GM12878 (cell line): ENCODE measurements around the gene CITED2. TPM values are rescaled to one million over a fixed set of nuclear protein-coding genes. Genes with fewer than 3 reads are reported as not detected.

Source experiments
- BHLHE40 ChIP-seq, 2 experiments: fragments of 450-650 bp in 1 of 2; IDR thresholded peaks; 2 replicates each; pipeline ENCODE4 v1.6.1; 2011 to 2017; ENCODE audit warnings: low read depth in 2 of 2, borderline replicate concordance in 1 of 2, improper control_type of control experiment in 1 of 2, low read length in 1 of 2, mild to moderate bottlenecking in 1 of 2
- CBX3 ChIP-seq: fragments of 200-600 bp; sonication (generic); IDR thresholded peaks from 2 replicates; pipeline ENCODE4 v1.6.1; 2016; ENCODE audit warnings: low read depth, borderline replicate concordance
- ESRRA ChIP-seq: IDR thresholded peaks from 2 replicates; pipeline ENCODE4 v1.6.1; 2012; ENCODE audit warnings: mild to moderate bottlenecking, low read length, improper control_type of control experiment
- EZH2 ChIP-seq: IDR thresholded peaks from 2 replicates; pipeline ENCODE4 v1.6.1; 2012; ENCODE audit warnings: low read depth, mild to moderate bottlenecking, control low read depth, inconsistent platforms, low read length, borderline replicate concordance; ENCODE audit not compliant: control insufficient read depth
- HCFC1 ChIP-seq: fragments of 150-350 bp; IDR thresholded peaks from 2 replicates; pipeline ENCODE4 v1.6.1; 2014; ENCODE audit warnings: low read length
- JUND ChIP-seq: IDR thresholded peaks from 2 replicates; pipeline ENCODE4 v1.6.1; 2012; ENCODE audit warnings: low read depth, mild to moderate bottlenecking, low read length, improper control_type of control experiment, moderate library complexity
- LARP7 ChIP-seq: fragments of 450-650 bp; IDR thresholded peaks from 2 replicates; pipeline ENCODE4 v1.6.1; 2017; ENCODE audit warnings: mild to moderate bottlenecking
- NBN ChIP-seq: fragments of 450-650 bp; IDR thresholded peaks from 2 replicates; pipeline ENCODE4 v1.6.1; 2016
- NFYB ChIP-seq: IDR thresholded peaks from 2 replicates; pipeline ENCODE4 v1.6.1; 2011; ENCODE audit warnings: low read depth, mild to moderate bottlenecking, low read length, improper control_type of control experiment, moderate library complexity; ENCODE audit not compliant: insufficient read depth
- NRF1 ChIP-seq: conservative IDR thresholded peaks from 2 replicates; pipeline ENCODE4 v1.6.1; 2011; ENCODE audit warnings: mild to moderate bottlenecking, low read depth, low read length, improper control_type of control experiment
- SIX5 ChIP-seq: IDR thresholded peaks from 2 replicates; pipeline ENCODE4 v1.6.1; 2011; ENCODE audit warnings: mild to moderate bottlenecking, low read depth, low read length, moderate library complexity; ENCODE audit not compliant: severe bottlenecking
- SMARCA5 ChIP-seq: fragments of 450-650 bp; IDR thresholded peaks from 2 replicates; pipeline ENCODE4 v1.6.1; 2017; ENCODE audit warnings: mild to moderate bottlenecking
- STAT1 ChIP-seq: fragments of 450-650 bp; conservative IDR thresholded peaks from 2 replicates; pipeline ENCODE4 v1.6.1; 2014; ENCODE audit warnings: antibody characterized with exemption, mild to moderate bottlenecking
- TAF1 ChIP-seq: IDR thresholded peaks from 2 replicates; pipeline ENCODE4 v1.6.1; 2011; ENCODE audit warnings: mild to moderate bottlenecking, low read depth, low read length, borderline replicate concordance
- WRNIP1 ChIP-seq: IDR thresholded peaks from 2 replicates; pipeline ENCODE4 v1.6.1; 2011; ENCODE audit warnings: low read depth, low read length, improper control_type of control experiment, borderline replicate concordance
- YBX1 ChIP-seq: fragments of 450-650 bp; IDR thresholded peaks from 2 replicates; pipeline ENCODE4 v1.6.1; 2016; ENCODE audit warnings: antibody characterized with exemption
- ZNF217 ChIP-seq: fragments of 450-650 bp; IDR thresholded peaks from 2 replicates; pipeline ENCODE4 v1.6.1; 2017; ENCODE audit warnings: antibody characterized with exemption, mild to moderate bottlenecking
- ZSCAN29 ChIP-seq: fragments of 450-650 bp; IDR thresholded peaks from 2 replicates; pipeline ENCODE4 v1.6.1; 2017; ENCODE audit warnings: mild to moderate bottlenecking, moderate library complexity
- ZZZ3 ChIP-seq: IDR thresholded peaks from 2 replicates; pipeline ENCODE4 v1.6.1; 2011; ENCODE audit warnings: low read depth; ENCODE audit not compliant: control insufficient read depth, insufficient read length
- polyA plus RNA-seq, 11 experiments: library from polyadenylated mRNA; depleted of rRNA in 4 of 11; unstranded in 6 of 11; stranded (reverse) in 5 of 11; fragments of >200 nt; fragmentation: Nextera tagmentation in 4 of 11; fragmentation: Illumina TruSeq in 1 of 11; extraction: Ambion mirVana in 4 of 11; extraction: Trizol in 1 of 11; gene quantifications; 1 replicate in 1 of 11; 2 replicates in 10 of 11; pipeline versions ENCODE4 v1.2.1 to v1.2.3, GENCODE V29; 2011 to 2016; ENCODE audit warnings: inconsistent platforms in 2 of 11, missing spikeins in 2 of 11, low read depth in 1 of 11
- total RNA-seq, 4 experiments: library from RNA; depleted of rRNA in 3 of 4; stranded (reverse); fragments of >200 nt in 3 of 4; fragmentation: Illumina TruSeq in 1 of 4; extraction: Trizol in 1 of 4; gene quantifications; 2 replicates each; pipeline versions ENCODE4 v1.2.1 to v1.2.3, GENCODE V29; 2013 to 2021
- TF ChIP-seq, protein P1 (sequence below): fragments of 450-650 bp; IDR thresholded peaks from 2 replicates; pipeline ENCODE4 v1.6.1; 2017; ENCODE audit warnings: low read depth, mild to moderate bottlenecking, moderate library complexity
- TF ChIP-seq, protein P2 (sequence below): IDR thresholded peaks from 2 replicates; pipeline ENCODE4 v1.6.1; 2011; ENCODE audit warnings: low read depth, low read length, improper control_type of control experiment, borderline replicate concordance
- TF ChIP-seq, protein P3 (sequence below): fragments of 450-650 bp; IDR thresholded peaks from 2 replicates; pipeline ENCODE4 v1.6.1; 2017; ENCODE audit warnings: borderline replicate concordance
- TF ChIP-seq, protein P4 (sequence below): fragments of 450-650 bp; IDR thresholded peaks from 2 replicates; pipeline ENCODE4 v1.6.1; 2017; ENCODE audit warnings: mild to moderate bottlenecking, moderate library complexity

CITED2 gene
- total and polyA plus RNA-seq, 10 of the 15 experiments (the other 5 are each of a cell fraction or from before 2014, with no cell fraction given), result 0.08 to 20.0 (median 7.3) TPM

DNA sequence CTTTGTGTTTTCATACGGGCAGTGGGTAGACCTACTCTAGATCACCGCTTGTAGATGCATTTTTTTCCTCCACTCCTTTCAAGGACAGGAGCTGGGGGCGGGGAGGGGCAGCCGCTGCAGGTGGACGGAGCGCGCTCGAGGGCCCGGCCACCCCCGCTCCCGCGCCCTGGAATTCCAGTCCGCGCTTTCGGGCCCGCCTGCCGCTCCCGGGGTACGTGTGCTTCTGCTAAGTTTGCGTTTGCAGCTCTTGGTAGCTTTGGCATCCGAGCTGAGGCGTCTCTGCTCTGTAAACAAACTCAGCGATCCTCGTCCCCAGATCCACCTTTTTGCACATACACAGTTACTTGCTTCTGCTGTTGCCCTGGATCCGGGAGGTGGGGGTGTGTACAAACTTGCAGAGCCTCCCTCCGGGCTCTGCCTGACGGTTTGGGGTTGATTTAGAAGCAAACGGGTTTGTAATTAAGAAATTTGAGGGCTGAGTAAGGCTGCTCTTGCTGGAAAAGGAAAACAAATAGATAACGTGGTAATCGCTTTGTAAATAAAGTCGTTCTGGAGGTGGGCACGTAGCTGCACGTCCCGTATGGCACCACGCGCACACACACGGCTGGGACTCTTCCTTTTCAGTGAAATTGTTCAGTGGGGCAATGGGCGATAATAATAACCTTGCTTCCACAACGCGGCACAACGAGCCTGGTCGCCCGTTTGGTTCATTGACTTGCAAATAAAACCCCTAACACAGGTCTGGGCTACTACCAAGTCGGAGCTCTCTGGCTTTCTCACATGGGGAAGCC is 973 bp upstream of the CITED2 start (continued):
- TF ChIP-seq ZSCAN29, result peak; percentile 90
- TF ChIP-seq ZZZ3, result no peak
- no peak for TF ChIP-seq ZNF217
- TF ChIP-seq TAF1, result peak; percentile 79; the same call in 1 of the 2 replicates
- no peak for TF ChIP-seq CBX3
- TF ChIP-seq NRF1, result no peak
- peak; percentile 93 to 94 for TF ChIP-seq BHLHE40 (IDR thresholded peaks at IDR 0.05; ENCODE audit: borderline replicate concordance in 1 of 2, low read depth in 2 of 2, low read length in 1 of 2)
- TF ChIP-seq NBN, result peak; percentile 75; the same call in 1 of the 2 replicates
- TF ChIP-seq, protein P1, sequence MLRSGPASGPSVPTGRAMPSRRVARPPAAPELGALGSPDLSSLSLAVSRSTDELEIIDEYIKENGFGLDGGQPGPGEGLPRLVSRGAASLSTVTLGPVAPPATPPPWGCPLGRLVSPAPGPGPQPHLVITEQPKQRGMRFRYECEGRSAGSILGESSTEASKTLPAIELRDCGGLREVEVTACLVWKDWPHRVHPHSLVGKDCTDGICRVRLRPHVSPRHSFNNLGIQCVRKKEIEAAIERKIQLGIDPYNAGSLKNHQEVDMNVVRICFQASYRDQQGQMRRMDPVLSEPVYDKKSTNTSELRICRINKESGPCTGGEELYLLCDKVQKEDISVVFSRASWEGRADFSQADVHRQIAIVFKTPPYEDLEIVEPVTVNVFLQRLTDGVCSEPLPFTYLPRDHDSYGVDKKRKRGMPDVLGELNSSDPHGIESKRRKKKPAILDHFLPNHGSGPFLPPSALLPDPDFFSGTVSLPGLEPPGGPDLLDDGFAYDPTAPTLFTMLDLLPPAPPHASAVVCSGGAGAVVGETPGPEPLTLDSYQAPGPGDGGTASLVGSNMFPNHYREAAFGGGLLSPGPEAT, result peak; percentile 93
- 0 out of 2 replicates have a peak, but pooled peaks have one; percentile 21 for TF ChIP-seq STAT1
- TF ChIP-seq YBX1, result no peak
- TF ChIP-seq HCFC1, result peak; percentile 38; the same call in 1 of the 2 replicates
- TF ChIP-seq SIX5, result no peak
- TF ChIP-seq, protein P2, sequence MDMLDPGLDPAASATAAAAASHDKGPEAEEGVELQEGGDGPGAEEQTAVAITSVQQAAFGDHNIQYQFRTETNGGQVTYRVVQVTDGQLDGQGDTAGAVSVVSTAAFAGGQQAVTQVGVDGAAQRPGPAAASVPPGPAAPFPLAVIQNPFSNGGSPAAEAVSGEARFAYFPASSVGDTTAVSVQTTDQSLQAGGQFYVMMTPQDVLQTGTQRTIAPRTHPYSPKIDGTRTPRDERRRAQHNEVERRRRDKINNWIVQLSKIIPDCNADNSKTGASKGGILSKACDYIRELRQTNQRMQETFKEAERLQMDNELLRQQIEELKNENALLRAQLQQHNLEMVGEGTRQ, result no peak
- TF ChIP-seq LARP7, result no peak
- TF ChIP-seq NFYB, result no peak
- TF ChIP-seq EZH2, result no peak
- TF ChIP-seq, protein P3, sequence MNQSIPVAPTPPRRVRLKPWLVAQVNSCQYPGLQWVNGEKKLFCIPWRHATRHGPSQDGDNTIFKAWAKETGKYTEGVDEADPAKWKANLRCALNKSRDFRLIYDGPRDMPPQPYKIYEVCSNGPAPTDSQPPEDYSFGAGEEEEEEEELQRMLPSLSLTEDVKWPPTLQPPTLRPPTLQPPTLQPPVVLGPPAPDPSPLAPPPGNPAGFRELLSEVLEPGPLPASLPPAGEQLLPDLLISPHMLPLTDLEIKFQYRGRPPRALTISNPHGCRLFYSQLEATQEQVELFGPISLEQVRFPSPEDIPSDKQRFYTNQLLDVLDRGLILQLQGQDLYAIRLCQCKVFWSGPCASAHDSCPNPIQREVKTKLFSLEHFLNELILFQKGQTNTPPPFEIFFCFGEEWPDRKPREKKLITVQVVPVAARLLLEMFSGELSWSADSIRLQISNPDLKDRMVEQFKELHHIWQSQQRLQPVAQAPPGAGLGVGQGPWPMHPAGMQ, result no peak
- TF ChIP-seq SMARCA5, result 0 out of 2 replicates have a peak, but pooled peaks have one; percentile 33
- TF ChIP-seq JUND, result no peak
- no peak for TF ChIP-seq ESRRA
- TF ChIP-seq WRNIP1, result no peak; the same call in 1 of the 2 replicates
- TF ChIP-seq, protein P4, sequence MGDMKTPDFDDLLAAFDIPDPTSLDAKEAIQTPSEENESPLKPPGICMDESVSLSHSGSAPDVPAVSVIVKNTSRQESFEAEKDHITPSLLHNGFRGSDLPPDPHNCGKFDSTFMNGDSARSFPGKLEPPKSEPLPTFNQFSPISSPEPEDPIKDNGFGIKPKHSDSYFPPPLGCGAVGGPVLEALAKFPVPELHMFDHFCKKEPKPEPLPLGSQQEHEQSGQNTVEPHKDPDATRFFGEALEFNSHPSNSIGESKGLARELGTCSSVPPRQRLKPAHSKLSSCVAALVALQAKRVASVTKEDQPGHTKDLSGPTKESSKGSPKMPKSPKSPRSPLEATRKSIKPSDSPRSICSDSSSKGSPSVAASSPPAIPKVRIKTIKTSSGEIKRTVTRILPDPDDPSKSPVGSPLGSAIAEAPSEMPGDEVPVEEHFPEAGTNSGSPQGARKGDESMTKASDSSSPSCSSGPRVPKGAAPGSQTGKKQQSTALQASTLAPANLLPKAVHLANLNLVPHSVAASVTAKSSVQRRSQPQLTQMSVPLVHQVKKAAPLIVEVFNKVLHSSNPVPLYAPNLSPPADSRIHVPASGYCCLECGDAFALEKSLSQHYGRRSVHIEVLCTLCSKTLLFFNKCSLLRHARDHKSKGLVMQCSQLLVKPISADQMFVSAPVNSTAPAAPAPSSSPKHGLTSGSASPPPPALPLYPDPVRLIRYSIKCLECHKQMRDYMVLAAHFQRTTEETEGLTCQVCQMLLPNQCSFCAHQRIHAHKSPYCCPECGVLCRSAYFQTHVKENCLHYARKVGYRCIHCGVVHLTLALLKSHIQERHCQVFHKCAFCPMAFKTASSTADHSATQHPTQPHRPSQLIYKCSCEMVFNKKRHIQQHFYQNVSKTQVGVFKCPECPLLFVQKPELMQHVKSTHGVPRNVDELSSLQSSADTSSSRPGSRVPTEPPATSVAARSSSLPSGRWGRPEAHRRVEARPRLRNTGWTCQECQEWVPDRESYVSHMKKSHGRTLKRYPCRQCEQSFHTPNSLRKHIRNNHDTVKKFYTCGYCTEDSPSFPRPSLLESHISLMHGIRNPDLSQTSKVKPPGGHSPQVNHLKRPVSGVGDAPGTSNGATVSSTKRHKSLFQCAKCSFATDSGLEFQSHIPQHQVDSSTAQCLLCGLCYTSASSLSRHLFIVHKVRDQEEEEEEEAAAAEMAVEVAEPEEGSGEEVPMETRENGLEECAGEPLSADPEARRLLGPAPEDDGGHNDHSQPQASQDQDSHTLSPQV, result no peak
